Endothelial cell of umbilical vein (primary cell): ENCODE measurements around the gene CRYZL1.

Experiments used
- FOS ChIP-seq: IDR thresholded peaks from 2 replicates; pipeline ENCODE4 v1.6.1; 2011; ENCODE audit warnings: mild to moderate bottlenecking, low read length, moderate library complexity, borderline replicate concordance; ENCODE audit not compliant: insufficient read depth
- TF ChIP-seq, protein P1 (sequence below), 2 donors: IDR thresholded peaks; 1 replicate in 1 of 2; 2 replicates in 1 of 2; pipeline ENCODE4 v1.5.1; 2011; ENCODE audit warnings: low read length in 2 of 2, mild to moderate bottlenecking in 2 of 2, moderate library complexity in 2 of 2, control low read depth in 1 of 2, inconsistent platforms in 1 of 2, low read depth in 1 of 2; ENCODE audit not compliant: insufficient read depth in 1 of 2; ENCODE audit errors: extremely low read depth in 1 of 2

DNA sequence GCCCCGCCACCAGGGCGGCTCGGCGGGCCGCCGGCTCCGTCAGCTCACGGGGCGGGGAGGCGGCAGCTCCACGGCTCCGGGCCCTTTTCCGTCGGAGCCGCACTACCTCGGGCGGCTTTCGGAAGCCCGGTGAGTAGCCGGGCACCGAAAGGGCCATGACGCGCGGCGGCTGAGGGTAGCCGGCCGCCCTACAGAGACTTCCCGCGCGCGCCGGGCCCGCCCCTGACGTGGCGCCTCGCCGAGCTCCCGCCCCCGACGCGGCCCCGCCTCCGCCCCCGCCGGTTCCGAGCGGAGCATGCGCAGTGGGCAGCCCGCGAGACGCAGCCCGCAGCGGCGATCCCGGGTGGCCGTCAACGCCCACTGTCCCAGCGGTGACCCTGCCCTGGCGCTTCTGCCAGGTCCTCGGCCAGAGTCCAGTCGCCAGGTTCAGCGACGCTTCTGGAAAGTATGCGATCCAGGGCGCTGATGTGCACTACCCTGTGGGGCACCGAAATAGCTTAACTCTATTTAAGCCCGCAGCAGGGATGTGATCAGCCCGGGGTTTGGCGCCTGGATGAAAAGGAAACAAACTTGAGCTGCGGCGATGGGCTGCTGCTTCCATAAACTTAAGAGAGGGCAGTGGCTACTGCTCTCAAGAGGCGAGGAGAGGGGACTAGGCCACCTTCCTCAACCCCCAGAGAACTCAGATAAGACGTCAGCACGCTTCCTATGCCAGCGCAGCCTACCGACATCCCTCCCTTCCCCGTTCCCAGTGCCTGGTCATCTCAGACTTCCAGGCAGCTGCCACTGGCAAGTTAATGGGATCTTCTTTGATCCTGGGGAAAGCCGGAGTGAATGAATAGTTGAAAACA is 52.8 kb downstream of the CRYZL1 start, which contains the start of gene DONSON:
- TF ChIP-seq, protein P1, sequence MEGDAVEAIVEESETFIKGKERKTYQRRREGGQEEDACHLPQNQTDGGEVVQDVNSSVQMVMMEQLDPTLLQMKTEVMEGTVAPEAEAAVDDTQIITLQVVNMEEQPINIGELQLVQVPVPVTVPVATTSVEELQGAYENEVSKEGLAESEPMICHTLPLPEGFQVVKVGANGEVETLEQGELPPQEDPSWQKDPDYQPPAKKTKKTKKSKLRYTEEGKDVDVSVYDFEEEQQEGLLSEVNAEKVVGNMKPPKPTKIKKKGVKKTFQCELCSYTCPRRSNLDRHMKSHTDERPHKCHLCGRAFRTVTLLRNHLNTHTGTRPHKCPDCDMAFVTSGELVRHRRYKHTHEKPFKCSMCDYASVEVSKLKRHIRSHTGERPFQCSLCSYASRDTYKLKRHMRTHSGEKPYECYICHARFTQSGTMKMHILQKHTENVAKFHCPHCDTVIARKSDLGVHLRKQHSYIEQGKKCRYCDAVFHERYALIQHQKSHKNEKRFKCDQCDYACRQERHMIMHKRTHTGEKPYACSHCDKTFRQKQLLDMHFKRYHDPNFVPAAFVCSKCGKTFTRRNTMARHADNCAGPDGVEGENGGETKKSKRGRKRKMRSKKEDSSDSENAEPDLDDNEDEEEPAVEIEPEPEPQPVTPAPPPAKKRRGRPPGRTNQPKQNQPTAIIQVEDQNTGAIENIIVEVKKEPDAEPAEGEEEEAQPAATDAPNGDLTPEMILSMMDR (IDR thresholded peaks at IDR 0.05; ENCODE audit: extremely low read depth in 1 of 2, insufficient read depth in 1 of 2, low read depth in 1 of 2, low read length in 2 of 2): peak in 1 of 2 donors; percentile 19
- no peak for TF ChIP-seq FOS
